HG03175 (cell line): ENCODE measurements around the gene SPATS2.

Source experiments
- ATAC-seq: cut with Tn5 transposase; IDR thresholded peaks from one replicate; pipeline ENCODE4 v1.9.1; 2021; ENCODE audit warnings: mild to moderate bottlenecking, moderate library complexity; ENCODE audit not compliant: unreplicated experiment

Gene SPATS2

GRCh38 chr12:49538510-49539403, 171.5 kb downstream of the SPATS2 start, which contains the start of gene KCNH3:
Gene KCNH3 (plus strand): TSS chr12:49539030. CDS start chr12:49539417, 387 bp downstream.
- peak; percentile 62 for ATAC-seq

- no peak for ATAC-seq
Measured at GRCh38 chr12:49539406-49540228, 172.4 kb downstream of the SPATS2 start.

- ATAC-seq = no peak
Measured at GRCh38 chr12:49540229-49541139, 173.2 kb downstream of the SPATS2 start.

GRCh38 chr12:49541140-49541861, 174.0 kb downstream of the SPATS2 start:
- ATAC-seq = no peak

GRCh38 chr12:49541911-49542505, 174.7 kb downstream of the SPATS2 start:
- ATAC-seq = no peak

- ATAC-seq = no peak
Measured at GRCh38 chr12:49542592-49543160, 175.4 kb downstream of the SPATS2 start.

GRCh38 chr12:49543221-49543913, 176.1 kb downstream of the SPATS2 start:
- no peak for ATAC-seq

- no peak for ATAC-seq
Measured at GRCh38 chr12:49543914-49544815, 176.9 kb downstream of the SPATS2 start.

GRCh38 chr12:49545815-49546214, 178.6 kb downstream of the SPATS2 start:
- ATAC-seq = no peak

GRCh38 chr12:49546481-49546880, 179.2 kb downstream of the SPATS2 start:
- ATAC-seq = no peak

- ATAC-seq = no peak
Measured at GRCh38 chr12:49547090-49547690, 179.9 kb downstream of the SPATS2 start.

GRCh38 chr12:49548481-49548821, 181.2 kb downstream of the SPATS2 start:
- ATAC-seq = no peak

GRCh38 chr12:49548822-49549648, 181.8 kb downstream of the SPATS2 start:
- ATAC-seq = no peak

- ATAC-seq = no peak
Measured at GRCh38 chr12:49549735-49550692, 182.8 kb downstream of the SPATS2 start.

- no peak for ATAC-seq
Measured at GRCh38 chr12:49550693-49551252, 183.5 kb downstream of the SPATS2 start.
